Activated T-cell treated with anti-CD3 and anti-CD28 coated beads for 48 hours (primary cell): Measurements from ENCODE around the gene GPR137C.

ENCODE experiments used
- DNase-seq: peaks from one replicate; pipeline ENCODE4 v3.0.0-alpha.2; 2020; ENCODE audit warnings: low read depth

GPR137C gene

DNA sequence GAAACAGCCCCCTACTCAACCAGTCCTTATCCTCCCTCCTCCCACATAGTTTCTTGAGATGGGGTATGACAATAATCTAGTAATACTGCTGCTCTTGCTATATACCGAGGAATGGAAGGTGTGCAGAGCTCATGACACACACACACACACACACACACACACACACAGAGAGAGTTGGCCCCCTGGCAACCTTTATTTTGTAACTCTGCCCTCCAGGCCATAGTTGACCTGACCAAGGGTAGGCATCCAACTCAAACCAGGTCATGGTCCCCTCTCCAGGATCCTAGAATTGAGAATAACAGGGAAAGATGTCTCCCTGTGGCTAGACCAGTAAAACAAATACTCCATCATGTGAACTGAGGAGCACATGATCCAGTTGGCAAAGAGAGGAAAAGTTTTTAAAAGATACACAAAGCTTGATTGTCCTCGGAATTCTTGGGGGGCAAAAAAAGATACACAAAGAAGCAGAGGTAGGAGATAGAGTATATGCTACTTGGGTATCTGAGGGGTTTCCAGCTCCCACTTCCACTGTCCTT is 131.4 kb downstream of the GPR137C start:
- DNase-seq, result no peak

DNA sequence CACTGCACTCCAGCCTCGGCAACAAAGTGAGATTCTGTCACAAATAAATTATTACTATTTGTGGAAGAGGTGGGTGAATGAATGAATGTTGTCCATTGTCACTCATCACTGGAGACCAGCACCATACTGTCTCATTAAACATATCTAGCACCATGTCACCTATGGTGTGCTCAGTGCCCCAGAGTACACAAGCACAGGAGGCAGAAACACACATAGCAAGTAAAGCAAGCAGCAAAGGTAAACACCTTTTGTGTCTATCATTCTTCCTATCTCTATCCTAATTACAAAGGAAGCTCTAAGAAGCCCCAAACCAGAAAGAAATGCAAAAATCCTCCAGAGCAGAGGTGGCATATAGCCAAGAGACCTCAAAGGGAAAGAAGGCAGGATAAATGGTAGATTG is 133.5 kb downstream of the GPR137C start:
- no peak for DNase-seq
